Measurements from ENCODE around the gene SLC7A5. TPM values are rescaled to one million over a fixed set of nuclear protein-coding genes. Genes with fewer than 3 reads are reported as not detected.

SLC7A5 gene
- total RNA-seq, 1 donor from 2014 or later, result 41.6 TPM

DNA sequence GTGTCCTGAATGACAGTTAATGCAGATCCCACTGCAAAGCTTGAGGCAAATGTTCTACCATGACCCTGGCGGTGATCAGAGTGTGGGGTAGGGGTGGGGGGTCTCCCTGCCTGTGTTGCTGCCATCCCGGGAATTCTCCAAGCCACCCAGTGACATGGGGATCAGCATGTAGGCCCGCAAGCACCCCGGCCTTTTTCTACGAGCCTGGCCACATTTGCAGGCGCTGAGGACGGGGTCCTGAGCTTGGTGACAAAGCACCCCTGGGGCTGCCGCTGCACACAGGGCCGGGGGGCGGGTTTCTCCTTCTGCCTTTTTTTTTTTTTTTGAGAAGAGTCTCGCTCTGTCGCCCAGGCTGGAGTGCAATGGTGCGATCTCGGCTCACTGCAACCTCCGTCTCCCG, 35.8 kb downstream of the SLC7A5 start:
- no peak for DNase-seq (ENCODE audit: low read depth, low spot score)
- Mint-ChIP-seq H3K36me3 (ENCODE audit: low read depth) (no peaks in the 10 kb centered on the region), H3K9me3 (no peaks in the 10 kb centered on the region), H3K27ac (ENCODE audit: unreplicated experiment) (no peak overlapping the region), H3K4me3 (no peak overlapping the region), H3K4me1 (peaks cover 4% of the 10 kb centered on the region), H3K27me3 (ENCODE audit: low read depth) (no peaks in the 10 kb centered on the region)
- TF ChIP-seq, protein P1, sequence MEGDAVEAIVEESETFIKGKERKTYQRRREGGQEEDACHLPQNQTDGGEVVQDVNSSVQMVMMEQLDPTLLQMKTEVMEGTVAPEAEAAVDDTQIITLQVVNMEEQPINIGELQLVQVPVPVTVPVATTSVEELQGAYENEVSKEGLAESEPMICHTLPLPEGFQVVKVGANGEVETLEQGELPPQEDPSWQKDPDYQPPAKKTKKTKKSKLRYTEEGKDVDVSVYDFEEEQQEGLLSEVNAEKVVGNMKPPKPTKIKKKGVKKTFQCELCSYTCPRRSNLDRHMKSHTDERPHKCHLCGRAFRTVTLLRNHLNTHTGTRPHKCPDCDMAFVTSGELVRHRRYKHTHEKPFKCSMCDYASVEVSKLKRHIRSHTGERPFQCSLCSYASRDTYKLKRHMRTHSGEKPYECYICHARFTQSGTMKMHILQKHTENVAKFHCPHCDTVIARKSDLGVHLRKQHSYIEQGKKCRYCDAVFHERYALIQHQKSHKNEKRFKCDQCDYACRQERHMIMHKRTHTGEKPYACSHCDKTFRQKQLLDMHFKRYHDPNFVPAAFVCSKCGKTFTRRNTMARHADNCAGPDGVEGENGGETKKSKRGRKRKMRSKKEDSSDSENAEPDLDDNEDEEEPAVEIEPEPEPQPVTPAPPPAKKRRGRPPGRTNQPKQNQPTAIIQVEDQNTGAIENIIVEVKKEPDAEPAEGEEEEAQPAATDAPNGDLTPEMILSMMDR (conservative IDR thresholded peaks at IDR 0.05), result no peak

DNA sequence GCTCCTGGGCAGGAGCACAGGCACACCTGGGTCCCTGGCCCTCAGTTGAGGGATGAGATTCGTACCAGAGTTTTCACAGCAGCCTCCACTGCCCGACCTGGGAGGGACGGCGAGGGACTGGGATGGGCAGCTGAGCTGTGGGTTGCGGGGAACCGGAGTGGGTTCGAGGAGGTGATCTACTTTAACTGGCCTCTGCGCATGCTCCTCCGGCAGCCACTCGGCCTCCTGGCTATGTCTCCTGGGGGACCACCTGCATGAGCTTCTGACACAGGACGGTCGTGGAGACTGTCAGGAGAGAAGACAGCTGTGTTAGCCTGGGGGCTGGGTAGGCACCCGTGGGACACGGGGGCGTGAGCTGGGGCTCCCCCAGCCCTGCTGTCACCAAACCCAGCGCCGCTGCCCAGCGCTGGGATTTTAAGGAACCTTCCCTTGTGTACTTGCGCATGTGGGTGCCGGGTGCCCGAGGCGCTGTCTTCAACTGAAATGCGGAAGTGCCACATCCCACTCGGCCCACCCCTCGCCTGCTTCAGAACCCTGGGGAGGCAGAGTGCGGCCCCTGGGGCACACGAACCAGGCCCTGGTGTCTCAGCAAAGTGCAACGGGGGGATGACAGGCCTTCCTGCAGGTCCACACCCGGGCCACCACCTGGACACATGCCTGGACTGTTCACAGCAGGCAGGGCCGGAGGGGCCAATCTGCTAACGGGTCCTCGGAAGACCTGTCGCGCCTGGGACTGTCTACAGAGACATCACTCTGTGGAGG, 36.4 kb downstream of the SLC7A5 start:
- Mint-ChIP-seq H3K27me3 (ENCODE audit: low read depth) (no peaks in the 10 kb centered on the region), H3K4me1 (peaks cover 4% of the 10 kb centered on the region), H3K4me3 (no peak overlapping the region), H3K36me3 (ENCODE audit: low read depth) (no peaks in the 10 kb centered on the region), H3K27ac (ENCODE audit: unreplicated experiment) (no peak overlapping the region), H3K9me3 (no peaks in the 10 kb centered on the region)
- DNase-seq (ENCODE audit: low read depth, low spot score), result no peak
- TF ChIP-seq, protein P1 (conservative IDR thresholded peaks at IDR 0.05), result no peak

DNA sequence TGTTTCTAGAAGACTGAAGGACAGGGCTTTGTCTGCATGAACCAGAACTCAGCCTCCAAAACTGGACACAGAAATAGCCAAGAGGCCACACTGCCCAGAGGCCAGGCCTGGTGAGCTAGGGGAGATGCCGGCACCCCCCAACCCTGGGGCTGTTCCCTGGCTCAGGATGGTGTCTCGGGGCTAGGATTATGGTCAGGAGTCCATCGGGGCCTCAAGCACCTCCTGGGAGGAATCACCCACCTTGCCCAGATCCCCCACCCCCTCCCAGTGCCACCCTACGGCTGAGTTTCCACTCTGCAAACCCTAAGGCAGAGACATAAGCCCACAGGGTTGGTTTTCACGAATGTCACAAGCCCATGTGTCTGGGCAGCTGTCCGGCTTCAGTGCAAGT, 37.2 kb downstream of the SLC7A5 start:
- no peak overlapping the region for H3K27ac Mint-ChIP-seq (ENCODE audit: unreplicated experiment)
- TF ChIP-seq, protein P1 (conservative IDR thresholded peaks at IDR 0.05), result no peak
- no peaks in the 10 kb centered on the region for H3K36me3 Mint-ChIP-seq (ENCODE audit: low read depth)
- no peak for DNase-seq (ENCODE audit: low read depth, low spot score)
- H3K9me3 Mint-ChIP-seq, result no peaks in the 10 kb centered on the region
- no peaks in the 10 kb centered on the region for H3K27me3 Mint-ChIP-seq (ENCODE audit: low read depth)
- H3K4me1 Mint-ChIP-seq, result peaks cover 2% of the 10 kb centered on the region
- H3K4me3 Mint-ChIP-seq, result no peak overlapping the region

DNA sequence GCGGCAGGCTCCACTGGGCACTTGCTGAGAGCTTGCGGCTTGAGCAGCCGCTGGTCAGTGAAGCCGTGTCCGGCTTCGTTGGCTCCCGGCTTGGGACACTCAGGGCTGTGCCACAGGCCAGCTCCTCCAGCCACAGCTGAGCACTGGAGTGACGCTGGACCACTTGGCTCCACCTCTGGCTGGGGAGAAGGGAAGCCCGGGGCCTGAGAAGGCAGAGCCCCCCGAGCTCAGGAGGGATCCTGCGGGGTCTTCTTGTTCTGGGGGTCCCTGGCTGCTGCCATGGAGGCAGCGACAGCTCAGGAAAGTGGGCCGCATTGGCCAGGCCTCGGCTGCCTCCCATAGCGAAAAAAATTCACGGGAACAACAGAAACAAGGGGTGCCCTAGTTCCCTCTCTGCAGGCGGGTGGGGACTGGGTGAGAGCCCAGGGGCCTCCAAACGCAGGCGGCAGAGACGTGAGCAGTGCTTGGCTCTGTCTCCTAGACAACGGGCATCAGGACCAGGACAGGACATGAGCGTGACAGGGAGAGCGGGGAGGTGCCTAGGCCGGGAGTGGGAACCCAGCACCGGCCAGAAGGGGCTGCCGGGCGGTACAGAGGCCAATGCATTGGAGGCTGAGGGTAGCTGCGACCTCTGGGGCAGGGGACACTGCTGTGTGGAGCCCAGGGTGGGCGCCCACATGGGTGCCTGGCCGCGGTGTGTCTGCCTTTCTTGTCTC, 37.7 kb downstream of the SLC7A5 start:
- Mint-ChIP-seq H3K4me1 (no peaks in the 10 kb centered on the region), H3K36me3 (ENCODE audit: low read depth) (no peaks in the 10 kb centered on the region), H3K27me3 (ENCODE audit: low read depth) (no peaks in the 10 kb centered on the region), H3K4me3 (no peak overlapping the region), H3K9me3 (no peaks in the 10 kb centered on the region), H3K27ac (ENCODE audit: unreplicated experiment) (no peak overlapping the region)
- TF ChIP-seq, protein P1 (conservative IDR thresholded peaks at IDR 0.05), result no peak
- no peak for DNase-seq (ENCODE audit: low read depth, low spot score)

DNA sequence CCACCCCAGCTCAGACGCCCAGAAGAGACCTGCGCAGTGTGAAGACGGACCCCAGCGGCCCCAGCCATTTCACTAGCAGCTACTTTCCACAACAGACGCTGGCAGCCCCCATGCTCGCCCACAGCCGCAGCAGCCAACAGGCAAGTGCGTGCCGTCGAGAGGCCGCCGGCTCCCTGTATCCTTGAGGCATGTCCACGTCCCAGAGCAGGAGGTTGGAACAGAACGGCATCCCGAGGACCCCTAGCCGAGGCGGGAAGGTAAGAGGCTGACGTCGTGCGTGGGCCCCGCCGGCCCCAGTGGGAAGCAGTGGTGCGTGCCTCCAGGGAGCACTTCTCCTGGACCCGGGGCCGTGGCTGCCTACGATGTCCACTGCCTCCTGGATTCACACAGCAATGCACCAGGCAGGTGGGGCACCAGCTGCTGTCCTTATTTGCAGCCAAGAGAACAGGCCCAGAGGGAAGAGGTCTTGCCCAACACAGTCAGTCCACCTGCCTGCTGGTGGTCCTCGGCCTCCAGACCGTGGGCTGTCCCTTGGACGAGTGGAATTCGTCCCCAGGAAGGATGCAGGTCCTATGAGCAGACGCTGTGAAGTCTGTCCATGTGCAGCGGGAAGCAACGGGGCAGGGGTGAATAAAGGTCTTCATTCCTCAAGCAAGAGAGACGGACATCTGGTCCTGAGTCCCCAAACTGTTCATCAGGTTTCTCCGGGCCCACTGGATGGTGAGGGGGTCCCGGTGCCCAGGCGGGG, 38.5 kb downstream of the SLC7A5 start:
- Mint-ChIP-seq H3K4me1 (no peaks in the 10 kb centered on the region), H3K36me3 (ENCODE audit: low read depth) (no peaks in the 10 kb centered on the region), H3K27ac (ENCODE audit: unreplicated experiment) (no peak overlapping the region), H3K4me3 (no peak overlapping the region), H3K27me3 (ENCODE audit: low read depth) (no peaks in the 10 kb centered on the region), H3K9me3 (no peaks in the 10 kb centered on the region)
- TF ChIP-seq, protein P1 (conservative IDR thresholded peaks at IDR 0.05), result no peak
- DNase-seq (ENCODE audit: low read depth, low spot score), result no peak
